ENCODE measurements around the gene SRRD.

The SRRD gene

DNA sequence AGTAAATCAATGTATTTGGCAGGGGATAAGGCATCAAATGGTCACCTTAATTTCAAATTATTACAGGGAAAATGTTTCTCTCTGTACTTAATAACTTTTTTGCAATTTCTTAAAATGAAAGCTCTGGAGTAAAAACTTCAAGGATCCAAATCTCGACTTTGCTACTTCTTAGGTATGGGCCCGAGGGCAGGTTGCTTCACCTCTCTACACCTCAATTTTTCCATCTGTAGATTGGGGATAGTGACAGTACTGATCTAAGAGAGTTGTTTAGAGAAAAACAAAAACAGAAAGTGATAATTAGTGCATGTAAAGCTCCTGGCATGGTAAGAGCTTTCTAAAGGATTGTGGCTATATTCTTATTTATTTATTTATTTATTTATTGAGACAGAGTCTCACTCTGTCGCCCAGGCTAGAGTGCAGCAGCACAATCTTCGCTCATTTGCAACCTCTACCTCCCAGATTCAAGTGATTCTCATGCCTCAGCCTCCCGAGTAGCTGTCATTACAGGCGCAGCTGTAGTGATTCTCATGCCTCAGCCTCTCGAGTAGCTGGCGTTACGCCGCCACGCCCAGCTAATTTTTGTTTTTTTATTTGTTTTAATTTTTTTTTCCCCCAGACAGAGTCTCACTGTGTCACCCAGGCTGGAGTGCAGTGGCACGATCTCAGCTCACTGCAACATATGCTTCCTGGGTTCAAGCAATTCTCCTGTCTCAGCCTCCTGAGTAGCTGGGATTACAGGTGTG lies 30.9 kb downstream of the SRRD start:
- no peak for DNase-seq
- Histone ChIP-seq H3K4me2 (ENCODE audit: low read length) (no peak overlapping the region), H3K14ac (ENCODE audit: low read length) (no peak overlapping the region), H3K9me3 (ENCODE audit: insufficient read depth, low read depth, low read length) (peaks cover 2% of the 10 kb centered on the region), H3K18ac (ENCODE audit: low read length) (no peak overlapping the region), H3K4me1 (ENCODE audit: control insufficient read depth in 1 of 2, insufficient read depth in 2 of 2, low read length in 2 of 2) (peaks cover 5 to 8% of the 10 kb centered on the region in 2 experiments), H3K36me3 (ENCODE audit: control insufficient read depth in 1 of 2, insufficient read depth in 2 of 2, low read length in 2 of 2) (peaks cover 4 to 5% of the 10 kb centered on the region in 2 experiments), H3K27ac (ENCODE audit: low read depth, low read length) (no peak overlapping the region), H4K91ac (ENCODE audit: low read depth, low read length) (no peak overlapping the region), H3K27me3 (ENCODE audit: insufficient read depth, low read length) (no peaks in the 10 kb centered on the region), H3K4ac (ENCODE audit: low read depth, low read length) (no peak overlapping the region), H2BK12ac (ENCODE audit: low read length) (no peak overlapping the region), H4K12ac (ENCODE audit: low read depth, low read length) (no peak overlapping the region), H3K9ac (ENCODE audit: low read length) (no peak overlapping the region), H2AFZ (ENCODE audit: insufficient read depth, low read length, poor library complexity) (no peak overlapping the region), H2BK5ac (ENCODE audit: low read depth, low read length, poor library complexity) (no peak overlapping the region), H3K23ac (ENCODE audit: low read length) (no peak overlapping the region), H2BK120ac (ENCODE audit: insufficient read depth, low read length, poor library complexity) (no peak overlapping the region), H3K79me1 (ENCODE audit: low read length) (peaks cover 3% of the 10 kb centered on the region), H3K79me2 (ENCODE audit: control insufficient read depth, insufficient read depth, low read length, poor library complexity) (peaks cover 3% of the 10 kb centered on the region), H2AK5ac (ENCODE audit: low read length) (no peak overlapping the region), H4K8ac (ENCODE audit: low read depth, low read length) (no peak overlapping the region), H3K4me3 (ENCODE audit: low read depth, low read length) (no peak overlapping the region)
- no CpG with 5 or more reads among the region's 12 CpGs for WGBS (ENCODE audit: extremely low coverage, insufficient coverage, insufficient read length)

DNA sequence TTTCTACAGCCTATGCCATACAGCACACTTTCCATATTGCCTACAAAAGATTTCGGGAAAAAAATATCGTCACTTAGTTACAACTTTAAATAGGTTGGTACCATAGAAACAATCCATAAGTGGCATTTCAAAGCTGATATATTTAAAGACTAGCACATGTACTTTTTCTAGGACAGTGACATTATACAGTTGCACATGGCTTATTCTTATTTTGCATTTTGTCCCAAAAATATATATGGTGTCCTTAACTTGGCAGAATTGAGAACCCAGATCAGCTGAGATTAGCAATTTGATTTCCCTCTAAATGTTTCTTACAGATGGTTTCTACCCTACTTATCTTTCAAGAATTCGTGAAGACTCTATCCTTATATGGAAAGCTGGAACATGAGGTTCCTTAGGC lies 32.3 kb downstream of the SRRD start:
- H3K18ac ChIP-seq (ENCODE audit: low read length) = no peak overlapping the region
- peaks cover 5 to 8% of the 10 kb centered on the region in 2 experiments for H3K4me1 ChIP-seq (ENCODE audit: control insufficient read depth in 1 of 2, insufficient read depth in 2 of 2, low read length in 2 of 2)
- H3K4me2 ChIP-seq (ENCODE audit: low read length) = no peak overlapping the region
- no peak overlapping the region for H3K4me3 ChIP-seq (ENCODE audit: low read depth, low read length)
- H3K23ac ChIP-seq (ENCODE audit: low read length) = no peak overlapping the region
- no peak overlapping the region for H2AFZ ChIP-seq (ENCODE audit: insufficient read depth, low read length, poor library complexity)
- H4K8ac ChIP-seq (ENCODE audit: low read depth, low read length) = no peak overlapping the region
- no peaks in the 10 kb centered on the region for H3K36me3 ChIP-seq (ENCODE audit: control insufficient read depth in 1 of 2, insufficient read depth in 2 of 2, low read length in 2 of 2)
- no peak overlapping the region for H2AK5ac ChIP-seq (ENCODE audit: low read length)
- H3K27me3 ChIP-seq (ENCODE audit: insufficient read depth, low read length) = no peaks in the 10 kb centered on the region
- H2BK5ac ChIP-seq (ENCODE audit: low read depth, low read length, poor library complexity) = no peak overlapping the region
- H3K4ac ChIP-seq (ENCODE audit: low read depth, low read length) = no peak overlapping the region
- no peak for DNase-seq
- WGBS (ENCODE audit: extremely low coverage, insufficient coverage, insufficient read length) = no CpG with 5 or more reads among the region's 3 CpGs
- H4K91ac ChIP-seq (ENCODE audit: low read depth, low read length) = no peak overlapping the region
- H3K79me2 ChIP-seq (ENCODE audit: control insufficient read depth, insufficient read depth, low read length, poor library complexity) = peaks cover 3% of the 10 kb centered on the region
- H3K79me1 ChIP-seq (ENCODE audit: low read length) = peaks cover 3% of the 10 kb centered on the region
- no peak overlapping the region for H3K9ac ChIP-seq (ENCODE audit: low read length)
- peaks cover 2% of the 10 kb centered on the region for H3K9me3 ChIP-seq (ENCODE audit: insufficient read depth, low read depth, low read length)
- H3K14ac ChIP-seq (ENCODE audit: low read length) = no peak overlapping the region
- no peak overlapping the region for H3K27ac ChIP-seq (ENCODE audit: low read depth, low read length)
- H2BK120ac ChIP-seq (ENCODE audit: insufficient read depth, low read length, poor library complexity) = no peak overlapping the region
- H4K12ac ChIP-seq (ENCODE audit: low read depth, low read length) = no peak overlapping the region
- H2BK12ac ChIP-seq (ENCODE audit: low read length) = no peak overlapping the region

DNA sequence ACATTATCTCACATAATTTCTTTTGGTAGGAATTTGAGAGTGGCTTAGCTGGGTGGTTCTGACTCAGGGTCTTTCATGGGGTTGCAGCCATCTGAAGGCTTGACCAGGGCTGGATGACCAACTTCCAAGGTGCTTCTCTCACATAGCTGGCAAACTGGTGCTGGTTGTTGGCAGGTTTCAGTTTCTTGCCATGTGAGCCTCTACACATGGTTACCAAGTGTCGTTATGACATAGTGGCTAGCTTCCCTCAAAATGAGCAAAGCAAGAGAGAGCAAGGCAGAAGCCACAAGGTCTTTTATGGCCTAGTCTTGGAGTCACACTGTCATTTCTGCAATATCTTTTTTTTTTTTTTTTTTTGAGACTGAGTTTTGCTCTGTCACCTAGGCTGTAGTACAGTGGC lies 32.8 kb downstream of the SRRD start:
- Histone ChIP-seq H2AFZ (ENCODE audit: insufficient read depth, low read length, poor library complexity) (no peak overlapping the region), H2BK5ac (ENCODE audit: low read depth, low read length, poor library complexity) (no peak overlapping the region), H3K9ac (ENCODE audit: low read length) (no peak overlapping the region), H3K9me3 (ENCODE audit: insufficient read depth, low read depth, low read length) (peaks cover 2% of the 10 kb centered on the region), H3K4me2 (ENCODE audit: low read length) (no peak overlapping the region), H2AK5ac (ENCODE audit: low read length) (no peak overlapping the region), H3K4ac (ENCODE audit: low read depth, low read length) (no peak overlapping the region), H3K4me3 (ENCODE audit: low read depth, low read length) (no peak overlapping the region), H4K91ac (ENCODE audit: low read depth, low read length) (no peak overlapping the region), H3K36me3 (ENCODE audit: control insufficient read depth in 1 of 2, insufficient read depth in 2 of 2, low read length in 2 of 2) (no peaks in the 10 kb centered on the region), H4K12ac (ENCODE audit: low read depth, low read length) (no peak overlapping the region), H3K18ac (ENCODE audit: low read length) (no peak overlapping the region), H2BK12ac (ENCODE audit: low read length) (no peak overlapping the region), H3K14ac (ENCODE audit: low read length) (no peak overlapping the region), H2BK120ac (ENCODE audit: insufficient read depth, low read length, poor library complexity) (no peak overlapping the region), H4K8ac (ENCODE audit: low read depth, low read length) (no peak overlapping the region), H3K4me1 (ENCODE audit: control insufficient read depth in 1 of 2, insufficient read depth in 2 of 2, low read length in 2 of 2) (peaks cover 3 to 6% of the 10 kb centered on the region in 2 experiments), H3K23ac (ENCODE audit: low read length) (no peak overlapping the region), H3K27me3 (ENCODE audit: insufficient read depth, low read length) (no peaks in the 10 kb centered on the region), H3K27ac (ENCODE audit: low read depth, low read length) (no peak overlapping the region), H3K79me2 (ENCODE audit: control insufficient read depth, insufficient read depth, low read length, poor library complexity) (peaks cover 3% of the 10 kb centered on the region), H3K79me1 (ENCODE audit: low read length) (peaks cover 3% of the 10 kb centered on the region)
- no peak for DNase-seq
- WGBS (ENCODE audit: extremely low coverage, insufficient coverage, insufficient read length) = no CpG with 5 or more reads among the region's 1 CpG

DNA sequence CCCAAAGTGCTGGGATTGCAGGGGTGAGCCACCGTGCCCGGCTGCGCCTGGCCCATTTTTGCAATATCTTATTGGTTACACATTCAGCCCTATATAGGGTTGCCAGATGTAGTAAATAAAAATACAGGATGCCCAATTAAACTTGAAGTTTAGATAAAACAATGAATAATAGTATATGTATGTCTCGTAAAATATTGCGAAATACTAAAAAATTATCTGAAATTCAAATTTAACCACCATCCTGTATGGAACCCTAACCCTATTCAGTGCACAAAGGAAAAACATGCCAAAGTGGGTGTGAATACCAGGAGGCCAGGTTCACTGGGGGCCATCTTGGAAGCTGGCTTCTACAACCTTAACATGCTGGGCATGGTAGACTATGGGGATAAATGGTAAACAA lies 33.8 kb downstream of the SRRD start:
- no peak overlapping the region for H3K4me2 ChIP-seq (ENCODE audit: low read length)

More for the DNA sequence above, 33.8 kb downstream of the SRRD start:
- Histone ChIP-seq H3K23ac (ENCODE audit: low read length) (no peak overlapping the region), H3K79me1 (ENCODE audit: low read length) (no peaks in the 10 kb centered on the region), H2BK12ac (ENCODE audit: low read length) (no peak overlapping the region), H4K8ac (ENCODE audit: low read depth, low read length) (no peak overlapping the region), H3K36me3 (ENCODE audit: control insufficient read depth in 1 of 2, insufficient read depth in 2 of 2, low read length in 2 of 2) (no peaks in the 10 kb centered on the region), H3K79me2 (ENCODE audit: control insufficient read depth, insufficient read depth, low read length, poor library complexity) (no peaks in the 10 kb centered on the region), H3K27me3 (ENCODE audit: insufficient read depth, low read length) (no peaks in the 10 kb centered on the region), H3K9ac (ENCODE audit: low read length) (no peak overlapping the region), H3K4me3 (ENCODE audit: low read depth, low read length) (no peak overlapping the region), H2AK5ac (ENCODE audit: low read length) (no peak overlapping the region), H3K18ac (ENCODE audit: low read length) (no peak overlapping the region), H3K4ac (ENCODE audit: low read depth, low read length) (no peak overlapping the region), H3K4me1 (ENCODE audit: control insufficient read depth in 1 of 2, insufficient read depth in 2 of 2, low read length in 2 of 2) (peaks cover 2 to 4% of the 10 kb centered on the region in 2 experiments), H2BK5ac (ENCODE audit: low read depth, low read length, poor library complexity) (no peak overlapping the region), H3K27ac (ENCODE audit: low read depth, low read length) (no peak overlapping the region), H4K12ac (ENCODE audit: low read depth, low read length) (no peak overlapping the region), H2BK120ac (ENCODE audit: insufficient read depth, low read length, poor library complexity) (no peak overlapping the region), H4K91ac (ENCODE audit: low read depth, low read length) (no peak overlapping the region), H3K14ac (ENCODE audit: low read length) (no peak overlapping the region), H2AFZ (ENCODE audit: insufficient read depth, low read length, poor library complexity) (no peak overlapping the region), H3K9me3 (ENCODE audit: insufficient read depth, low read depth, low read length) (peaks cover 2% of the 10 kb centered on the region)
- no CpG with 5 or more reads among the region's 5 CpGs for WGBS (ENCODE audit: extremely low coverage, insufficient coverage, insufficient read length)
- no peak for DNase-seq

Measured in trophoblast cell (in vitro differentiated cells and primary cell).